ENCODE measurements around the gene PTPN7. TPM values are rescaled to one million over a fixed set of nuclear protein-coding genes. Genes with fewer than 3 reads are reported as not detected.
"Not testable (repeated sequence)": the region's sequence is repeated elsewhere in the genome, so short reads cannot be mapped to it uniquely, and the experiment has no call there.

Gene PTPN7
- total RNA-seq, 2 experiments from 2014 or later: 188 to 221 TPM

DNA sequence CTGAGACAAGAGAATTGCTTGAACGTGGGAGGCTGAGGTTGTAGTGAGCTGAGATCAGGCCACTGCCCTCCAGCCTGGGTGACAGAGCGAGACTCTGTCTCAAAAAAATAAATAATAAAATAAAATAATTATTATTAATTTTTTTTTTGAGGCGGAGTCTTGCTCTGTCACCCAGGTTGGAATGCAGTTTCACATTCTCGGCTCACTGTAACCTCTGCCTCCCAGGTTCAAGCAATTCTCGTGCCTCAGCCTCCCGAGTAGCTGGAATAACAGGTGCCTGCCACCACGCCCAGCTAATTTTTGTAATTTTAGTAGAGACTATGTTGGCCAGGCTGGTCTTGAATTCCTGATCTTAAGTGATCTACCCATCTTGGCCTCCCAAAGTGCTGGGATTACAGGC is 48.8 kb downstream of the PTPN7 start:
- intact Hi-C loops (cut with DNase I, micrococcal nuclease); H3K4me1 Mint-ChIP-seq; H3K36me3 Mint-ChIP-seq (ENCODE audit: low read depth); DNase-seq; H3K27me3 Mint-ChIP-seq; POLR2A ChIA-PET; H3K4me3 Mint-ChIP-seq; ATAC-seq; H3K9me3 Mint-ChIP-seq (ENCODE audit: low read depth); CTCF ChIA-PET; H3K27ac Mint-ChIP-seq: not testable (repeated sequence)

DNA sequence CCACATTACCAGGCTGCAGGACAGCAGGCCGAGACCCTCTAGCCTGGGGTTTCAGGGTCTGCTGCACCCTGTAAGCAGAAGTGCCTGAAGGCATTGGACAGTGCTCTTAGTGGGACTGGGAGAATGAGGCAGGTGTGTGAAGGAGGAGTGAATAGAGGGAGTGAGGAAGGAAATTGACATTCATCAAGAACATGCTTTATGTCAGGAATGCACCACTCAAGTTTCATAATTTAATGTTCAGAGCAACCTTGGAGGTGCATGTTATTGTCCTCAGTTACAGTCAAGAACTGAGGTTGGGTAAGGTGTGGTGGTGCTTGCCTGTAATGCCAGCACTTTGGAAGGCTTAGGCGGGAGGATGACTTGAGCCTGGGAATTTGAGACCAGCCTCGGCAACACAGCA is 49.4 kb downstream of the PTPN7 start:
- intact Hi-C loops (cut with DNase I, micrococcal nuclease): no loop called here
- H3K4me1 Mint-ChIP-seq: no peaks in the 10 kb centered on the region
- no peak overlapping the region for H3K27ac Mint-ChIP-seq
- no peak overlapping the region for H3K4me3 Mint-ChIP-seq
- no peaks in the 10 kb centered on the region for H3K36me3 Mint-ChIP-seq (ENCODE audit: low read depth)
- no peak for DNase-seq
- no peaks in the 10 kb centered on the region for H3K27me3 Mint-ChIP-seq
- CTCF ChIA-PET: no interaction called here
- H3K9me3 Mint-ChIP-seq (ENCODE audit: low read depth): no peaks in the 10 kb centered on the region
- POLR2A ChIA-PET: no interaction called here
- no peak for ATAC-seq

DNA sequence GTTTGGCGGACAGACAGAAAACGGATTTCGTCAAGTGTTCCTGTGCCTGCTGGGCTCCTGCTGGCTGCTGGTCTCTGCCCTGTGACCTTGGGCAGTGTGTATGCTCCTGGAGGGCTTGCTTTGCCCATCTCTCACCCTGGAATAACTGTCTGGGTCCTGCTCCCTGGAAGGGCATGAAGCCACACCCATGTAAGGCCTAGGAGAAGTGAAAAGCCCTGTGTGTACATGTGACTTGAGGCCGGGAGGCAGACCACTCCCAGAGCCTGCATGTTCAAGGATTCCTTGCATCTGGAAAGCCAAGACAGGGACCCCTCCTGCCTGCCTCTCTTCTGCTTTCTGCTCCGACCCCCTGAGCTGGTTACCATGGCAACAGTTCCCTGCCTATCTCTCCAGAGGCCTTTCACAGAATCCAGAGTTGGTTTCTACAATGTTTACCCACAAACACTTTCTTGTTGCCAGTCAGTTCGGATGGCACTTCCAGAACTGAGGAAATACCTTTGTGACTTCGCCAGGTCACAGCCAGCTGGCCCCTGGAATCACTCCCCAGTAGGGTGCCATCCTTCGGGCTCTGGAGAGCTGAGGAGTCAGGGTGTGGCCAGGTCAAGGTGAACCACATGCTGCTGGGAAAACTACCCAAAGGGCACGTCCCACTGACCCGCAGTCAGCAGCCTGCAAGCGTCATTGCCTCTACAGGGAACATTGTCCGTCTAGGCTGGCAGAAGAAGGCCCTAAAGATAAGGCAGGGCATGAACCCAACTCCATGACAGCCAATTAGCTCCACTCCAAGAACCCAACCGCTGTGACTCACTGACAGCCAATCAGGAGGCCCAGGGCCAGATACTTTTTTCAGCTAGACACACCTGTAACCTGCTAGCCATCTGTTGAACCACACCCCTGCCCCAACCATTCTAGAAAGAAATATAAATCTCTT is 52.3 kb downstream of the PTPN7 start:
- no peak overlapping the region for H3K4me3 Mint-ChIP-seq
- intact Hi-C loops (cut with DNase I, micrococcal nuclease): no loop called here
- no peaks in the 10 kb centered on the region for H3K4me1 Mint-ChIP-seq
- ChIA-PET CTCF (interaction anchor here (0.5 to 0.6 kb wide), 2 partner anchors 83 to 744 kb away, joined by 3 to 6 read pairs; no protein-coding TSS in a partner anchor), POLR2A (no interaction called here)
- DNase-seq (no peak), ATAC-seq (no peak)
- no peaks in the 10 kb centered on the region for H3K36me3 Mint-ChIP-seq (ENCODE audit: low read depth)
- no peaks in the 10 kb centered on the region for H3K27me3 Mint-ChIP-seq
- no peaks in the 10 kb centered on the region for H3K9me3 Mint-ChIP-seq (ENCODE audit: low read depth)
- H3K27ac Mint-ChIP-seq: no peak overlapping the region

DNA sequence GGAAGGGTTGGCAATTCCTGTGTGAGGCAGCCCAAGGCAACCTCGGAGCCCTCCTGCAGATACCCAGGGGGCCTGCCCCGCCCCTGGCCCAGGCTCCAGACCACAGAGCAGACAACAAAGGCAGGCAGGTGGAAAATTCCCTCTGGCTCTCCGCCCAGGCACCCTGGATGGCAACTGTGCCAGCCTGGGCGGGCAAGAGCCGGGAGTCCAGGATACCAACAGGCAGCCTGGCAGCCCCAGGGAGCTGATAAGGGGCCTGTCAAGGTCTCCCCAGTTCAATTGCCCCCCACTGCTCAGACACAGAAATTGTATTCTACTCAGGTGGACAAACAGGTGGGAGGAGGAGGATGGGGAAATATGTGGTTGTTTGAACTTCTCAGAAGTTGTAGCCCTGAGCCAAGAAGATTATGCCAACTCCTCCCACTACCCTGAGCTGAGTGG is 53.1 kb downstream of the PTPN7 start:
- Mint-ChIP-seq H3K4me1 (no peaks in the 10 kb centered on the region), H3K27me3 (no peaks in the 10 kb centered on the region), H3K27ac (no peak overlapping the region), H3K4me3 (no peak overlapping the region), H3K9me3 (ENCODE audit: low read depth) (no peaks in the 10 kb centered on the region), H3K36me3 (ENCODE audit: low read depth) (no peaks in the 10 kb centered on the region)
- CTCF ChIA-PET: no interaction called here
- intact Hi-C loops (cut with DNase I, micrococcal nuclease): no loop called here
- DNase-seq (no peak), ATAC-seq (no peak)
- POLR2A ChIA-PET: interaction anchor here (0.6 kb wide), 1 partner anchor 1622 kb away, joined by 3 read pairs; no protein-coding TSS in a partner anchor

DNA sequence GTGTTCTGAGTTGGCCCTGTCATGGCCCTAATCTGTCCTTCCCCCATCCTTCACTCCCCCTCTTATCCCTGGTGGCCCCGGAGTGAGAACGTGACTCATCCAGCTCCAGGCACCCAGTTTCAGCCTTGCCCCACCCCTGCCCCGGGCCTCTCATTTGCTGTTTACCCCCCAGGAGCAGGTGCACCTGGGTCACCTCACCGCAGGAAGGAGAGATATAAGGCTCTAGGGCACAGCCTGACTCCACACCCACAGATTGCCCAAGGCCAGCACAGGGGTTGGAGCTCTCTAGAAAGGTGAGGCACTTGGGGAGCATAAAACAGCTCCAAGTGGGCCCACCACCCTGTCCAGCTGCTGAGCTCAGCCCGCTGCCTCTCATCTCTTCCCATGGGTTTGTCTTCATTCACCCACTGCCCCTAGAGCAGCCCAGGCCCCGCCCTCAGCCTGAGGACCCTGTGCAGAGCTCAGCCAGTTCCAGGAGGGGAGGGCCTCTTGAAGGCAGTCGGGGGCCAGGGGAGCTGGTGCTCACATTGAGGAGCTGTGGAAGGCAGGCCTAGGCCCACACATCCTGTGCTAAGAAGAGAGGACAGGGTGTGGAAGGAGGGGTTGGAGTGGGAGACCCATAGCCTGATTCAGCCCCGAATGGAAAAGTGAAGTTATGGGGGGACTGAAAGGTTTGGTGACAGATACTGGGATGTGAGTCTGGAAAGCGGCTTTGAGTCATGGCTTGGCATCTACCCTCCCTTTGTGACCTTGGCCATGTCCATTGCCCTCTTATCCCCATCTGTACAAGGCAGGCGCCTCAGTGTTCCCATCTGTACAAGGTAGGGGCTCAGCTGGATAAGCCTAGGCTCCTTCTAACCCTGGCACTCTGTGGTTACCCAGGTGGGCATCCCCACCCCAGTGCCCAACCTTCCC is 53.8 kb downstream of the PTPN7 start:
- no peaks in the 10 kb centered on the region for H3K9me3 Mint-ChIP-seq (ENCODE audit: low read depth)
- intact Hi-C loops (cut with DNase I, micrococcal nuclease): no loop called here
- DNase-seq (no peak), ATAC-seq (no peak)
- CTCF ChIA-PET: interaction anchor here (0.6 kb wide), 2 partner anchors 262 to 760 kb away, joined by 3 read pairs; no protein-coding TSS in a partner anchor
- H3K4me1 Mint-ChIP-seq: no peaks in the 10 kb centered on the region
- no peaks in the 10 kb centered on the region for H3K27me3 Mint-ChIP-seq
- H3K36me3 Mint-ChIP-seq (ENCODE audit: low read depth): no peaks in the 10 kb centered on the region
- no peak overlapping the region for H3K4me3 Mint-ChIP-seq
- POLR2A ChIA-PET: interaction anchor here (0.5 to 0.6 kb wide), 2 partner anchors 107 to 1623 kb away, joined by 3 read pairs; no protein-coding TSS in a partner anchor
- H3K27ac Mint-ChIP-seq: no peak overlapping the region

DNA sequence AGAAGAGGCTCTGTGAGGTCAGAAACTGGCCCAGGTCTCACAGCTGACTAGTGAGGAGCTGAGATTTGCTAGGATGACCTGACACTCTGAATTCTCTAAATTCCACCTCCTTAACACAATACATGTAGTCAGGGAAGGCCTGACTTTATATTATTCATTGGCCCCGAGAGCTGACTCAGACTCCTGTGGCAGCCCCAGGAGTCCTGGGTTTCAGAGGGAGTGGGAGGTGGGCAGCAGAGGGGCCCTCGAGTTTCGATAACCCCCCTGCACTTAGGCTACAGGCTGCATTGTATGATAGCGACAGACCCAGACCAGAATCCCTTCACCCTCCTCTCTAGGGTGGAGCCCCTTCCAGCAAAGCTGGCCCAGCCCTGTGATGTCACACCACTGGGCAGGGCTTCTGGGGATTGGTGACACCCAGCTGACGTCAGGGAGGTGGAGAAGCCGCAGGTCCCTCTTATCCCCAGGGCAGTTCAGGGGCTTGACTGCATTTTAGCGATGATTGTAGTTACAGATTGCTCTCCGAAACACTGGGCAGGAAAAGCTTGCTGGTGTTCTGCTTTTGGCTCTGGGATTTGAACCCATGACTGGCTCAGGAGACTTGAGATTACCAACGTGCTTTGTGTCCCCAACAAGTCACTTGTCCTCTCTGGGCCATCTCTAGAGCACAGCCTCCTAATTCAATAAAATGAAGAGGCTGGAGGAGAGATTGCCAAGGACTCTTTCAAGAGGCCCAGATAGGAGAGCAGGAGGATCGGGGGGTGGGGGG is 54.6 kb downstream of the PTPN7 start:
- DNase-seq (no peak), ATAC-seq (no peak)
- Mint-ChIP-seq H3K27ac (no peak overlapping the region), H3K4me1 (no peaks in the 10 kb centered on the region), H3K27me3 (no peaks in the 10 kb centered on the region), H3K36me3 (ENCODE audit: low read depth) (no peaks in the 10 kb centered on the region), H3K4me3 (no peak overlapping the region), H3K9me3 (ENCODE audit: low read depth) (no peaks in the 10 kb centered on the region)
- intact Hi-C loops (cut with DNase I, micrococcal nuclease): no loop called here
- ChIA-PET CTCF (interaction anchor here (0.6 kb wide), 3 partner anchors 15 to 759 kb away, joined by 3 read pairs; no protein-coding TSS in a partner anchor), POLR2A (no interaction called here)

DNA sequence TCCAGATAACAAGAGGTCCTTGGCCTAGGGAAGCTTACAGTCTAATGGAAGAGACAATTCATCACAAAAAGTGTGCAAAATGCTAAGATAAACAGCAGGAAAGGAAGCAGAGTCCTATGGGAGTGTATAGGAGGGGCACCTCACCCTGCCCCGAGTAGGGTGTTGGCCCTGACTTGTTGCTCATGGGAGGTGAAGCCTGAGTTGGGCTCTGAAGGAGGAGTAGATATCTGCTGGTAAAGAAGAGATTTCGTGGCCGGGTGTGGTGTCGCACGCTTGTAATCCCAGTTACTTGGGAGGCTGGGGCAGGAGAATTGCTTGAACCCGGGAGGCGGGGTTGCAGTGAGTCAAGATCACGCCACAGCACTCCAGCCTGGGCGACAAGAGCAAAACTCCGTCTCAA is 56.3 kb downstream of the PTPN7 start:
- Mint-ChIP-seq H3K4me1 (no peaks in the 10 kb centered on the region), H3K27me3 (no peaks in the 10 kb centered on the region), H3K36me3 (ENCODE audit: low read depth) (no peaks in the 10 kb centered on the region), H3K9me3 (ENCODE audit: low read depth) (no peaks in the 10 kb centered on the region), H3K4me3 (no peak overlapping the region), H3K27ac (no peak overlapping the region)
- ATAC-seq: no peak
- intact Hi-C loops (cut with DNase I, micrococcal nuclease): no loop called here
- ChIA-PET POLR2A (no interaction called here), CTCF (no interaction called here)
- DNase-seq: no peak

DNA sequence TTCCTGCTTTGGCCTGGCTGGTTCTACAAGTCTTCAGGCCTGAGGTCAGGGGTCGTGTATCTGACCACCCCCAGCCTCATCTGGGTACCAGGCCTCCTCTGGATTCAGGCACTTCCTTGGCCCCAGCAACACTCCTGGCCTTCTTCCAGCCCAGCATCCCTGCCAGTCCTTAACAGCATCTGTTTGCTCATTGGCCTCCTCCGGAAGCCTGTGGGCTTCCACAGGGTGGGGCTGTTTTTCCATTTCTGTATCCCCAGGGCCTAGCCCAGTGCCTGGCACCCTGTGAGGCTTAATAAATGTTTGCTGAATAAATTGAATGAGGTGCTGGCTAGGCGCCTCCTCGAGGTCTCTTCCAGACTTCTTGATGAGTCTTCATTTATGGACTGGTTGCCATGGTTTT is 59.2 kb downstream of the PTPN7 start:
- no peaks in the 10 kb centered on the region for H3K27me3 Mint-ChIP-seq
- no peak overlapping the region for H3K4me3 Mint-ChIP-seq
- no peaks in the 10 kb centered on the region for H3K4me1 Mint-ChIP-seq
- ATAC-seq: no peak
- H3K36me3 Mint-ChIP-seq (ENCODE audit: low read depth): no peaks in the 10 kb centered on the region
- POLR2A ChIA-PET: no interaction called here
- CTCF ChIA-PET: no interaction called here
- no peak overlapping the region for H3K27ac Mint-ChIP-seq
- intact Hi-C loops (cut with DNase I, micrococcal nuclease): no loop called here
- H3K9me3 Mint-ChIP-seq (ENCODE audit: low read depth): no peaks in the 10 kb centered on the region
- DNase-seq: no peak

Other genes with a start within 250 kb of the PTPN7 start
- not detected for gene LMOD1, start 214.1 kb downstream of the PTPN7 start, total RNA-seq
- 10 to 100 TPM; 51.9 to 70.6 TPM for gene TIMM17A, start 205.1 kb downstream of the PTPN7 start, total RNA-seq
- 10 to 100 TPM; 44.9 to 49.2 TPM for gene RNPEP, start 178.0 kb downstream of the PTPN7 start, total RNA-seq
- under 1 TPM; 0.30 to 0.49 TPM for gene ELF3, start 150.0 kb downstream of the PTPN7 start, total RNA-seq
- not detected for gene GPR37L1, start 37.7 kb downstream of the PTPN7 start, total RNA-seq
- 10 to 100 TPM; 32.3 to 51.7 TPM for gene ARL8A, start 15.9 kb downstream of the PTPN7 start, total RNA-seq
- gene LGR6, start 33.2 kb upstream of the PTPN7 start, total RNA-seq: under 1 TPM; 0.09 to 0.14 TPM
- 100 to 1,000 TPM; 101 to 116 TPM for gene UBE2T, start 181.3 kb upstream of the PTPN7 start, total RNA-seq
- gene PPP1R12B, start 188.1 kb upstream of the PTPN7 start, total RNA-seq: 10 to 100 TPM; 10.3 to 13.2 TPM